HepG2 (cell line): ENCODE results near the gene HOXA1. TPM values are rescaled to one million over a fixed set of nuclear protein-coding genes. Genes with fewer than 3 reads are reported as not detected.

ENCODE experiments used
- ATAC-seq: fragments of 200-7000 bp; cut with Tn5 transposase; 3 replicates; pipeline ENCODE4 v1.9.1; 2020; ENCODE audit warnings: mild to moderate bottlenecking, moderate library complexity
- BruUV-seq: library from RNA; stranded (reverse); fragments of 400-500 nt; replicated peaks from 2 replicates; lab custom pipeline; 2021; lab: Mats Ljungman, UMichigan
- CTCF ChIA-PET: fragments of 300-600 bp; formaldehyde crosslinking; extraction: SDS; loops from one replicate; lab custom pipeline; 2021; ENCODE audit warnings: low total read pairs, inconsistent platforms, low intra/inter-chr PET ratio; lab: Yijun Ruan, JAX
- POLR2A ChIA-PET: fragments of 350-600 bp; sonication (Branson Sonifier 250); formaldehyde crosslinking; loops from one replicate; lab custom pipeline; 2020; ENCODE audit warnings: antibody characterized with exemption, inconsistent platforms; lab: Yijun Ruan, JAX
- DNase-seq: peaks from one replicate; pipeline ENCODE4 v3.0.0-alpha.2; 2015; ENCODE audit warnings: low spot score
- FAIRE-seq: peaks from 3 replicates; lab custom pipeline; 2011; peaks lifted over from hg19 to GRCh38; lab: Jason Lieb, UNC
- H2AFZ ChIP-seq: one replicate; pipeline ENCODE4 v1.6.1; 2011; ENCODE audit warnings: low read length, inconsistent platforms
- H3K27ac ChIP-seq: fragments of 300-600 bp; 3 replicates; pipeline ENCODE4 v1.8.0; 2011; ENCODE audit warnings: mixed run types, mild to moderate bottlenecking, mixed read lengths, low read length, inconsistent platforms; ENCODE audit not compliant: insufficient read depth; ENCODE audit errors: extremely low read length
- H3K27me3 ChIP-seq, 2 experiments: fragments of 200-600 bp in 1 of 2; 2 replicates in 1 of 2; 3 replicates in 1 of 2; pipeline versions ENCODE4 v1.6.0 to v1.8.0; 2011; ENCODE audit warnings: low read length in 2 of 2, mild to moderate bottlenecking in 2 of 2, moderate library complexity in 2 of 2, inconsistent platforms in 1 of 2; ENCODE audit not compliant: insufficient read depth in 2 of 2, control insufficient read depth in 1 of 2
- H3K36me3 ChIP-seq, 2 experiments: fragments of 200-600 bp in 1 of 2; replicated peaks in 1 of 2; 2 replicates in 1 of 2; 3 replicates in 1 of 2; pipeline versions ENCODE4 v1.5.1 to v1.8.0; 2011; ENCODE audit warnings: low read length in 2 of 2, inconsistent platforms in 1 of 2; ENCODE audit not compliant: insufficient read depth in 2 of 2, control insufficient read depth in 1 of 2
- H3K4me1 ChIP-seq: 2 replicates; pipeline ENCODE4 v1.5.1; 2012; ENCODE audit warnings: low read length, inconsistent platforms; ENCODE audit not compliant: insufficient read depth
- H3K4me2 ChIP-seq: 2 replicates; pipeline ENCODE4 v1.6.0; 2011; ENCODE audit warnings: low read depth, low read length, inconsistent platforms
- H3K4me3 ChIP-seq, 3 experiments: fragments of 200-600 bp in 1 of 3; sonication (generic), shearing (Covaris generic) in 1 of 3; replicated peaks in 1 of 3; 2 replicates each; pipeline ENCODE4 v1.5.1; 2011 to 2016; ENCODE audit warnings: low read length in 3 of 3, inconsistent platforms in 2 of 3, low read depth in 2 of 3, mild to moderate bottlenecking in 2 of 3, control low read depth in 1 of 3, mixed read lengths in 1 of 3; ENCODE audit not compliant: insufficient read depth in 1 of 3
- H3K79me2 ChIP-seq: one replicate; pipeline ENCODE4 v1.6.1; 2011; ENCODE audit warnings: low read length, inconsistent platforms; ENCODE audit not compliant: insufficient read depth
- H3K9ac ChIP-seq: 2 replicates; pipeline ENCODE4 v1.6.0; 2011; ENCODE audit warnings: mild to moderate bottlenecking, low read depth, low read length, inconsistent platforms; ENCODE audit not compliant: insufficient read depth
- H3K9me3 ChIP-seq: 2 replicates; pipeline ENCODE4 v1.5.1; 2012; ENCODE audit warnings: mild to moderate bottlenecking, low read length
- H4K20me1 ChIP-seq: 2 replicates; pipeline ENCODE4 v1.6.0; 2011; ENCODE audit warnings: inconsistent platforms, mild to moderate bottlenecking, low read length, moderate library complexity; ENCODE audit not compliant: insufficient read depth
- FOSL2 ChIP-seq: sonication (generic); formaldehyde crosslinking; IDR thresholded peaks from 2 replicates; pipeline ENCODE4 v1.4.0; 2020; ENCODE audit warnings: missing genetic modification reagents
- FOXC1 ChIP-seq: sonication (generic); formaldehyde crosslinking; IDR thresholded peaks from 2 replicates; pipeline ENCODE4 v1.8.0; 2022; ENCODE audit warnings: mild to moderate bottlenecking, missing genetic modification reagents, borderline replicate concordance
- IRX3 ChIP-seq: sonication (generic); formaldehyde crosslinking; IDR thresholded peaks from 2 replicates; pipeline ENCODE4 v1.8.1; 2023; ENCODE audit warnings: mild to moderate bottlenecking, low read depth, missing genetic modification reagents, borderline replicate concordance
- MAF1 ChIP-seq: sonication (generic); formaldehyde crosslinking; IDR thresholded peaks from 2 replicates; pipeline ENCODE4 v1.5.0; 2020; ENCODE audit warnings: missing genetic modification reagents, borderline replicate concordance
- NKX3-1 ChIP-seq: sonication (generic); formaldehyde crosslinking; IDR thresholded peaks from 2 replicates; pipeline ENCODE4 v1.5.0; 2020; ENCODE audit warnings: missing genetic modification reagents
- NONO ChIP-seq, 2 experiments: fragments of 450-650 bp in 1 of 2; sonication (generic) in 1 of 2; formaldehyde crosslinking in 1 of 2; IDR thresholded peaks in 1 of 2; conservative IDR thresholded peaks in 1 of 2; 2 replicates each; pipeline versions ENCODE4 v1.6.1 to v1.8.0; 2017 to 2022; ENCODE audit warnings: mild to moderate bottlenecking in 1 of 2, missing genetic modification reagents in 1 of 2, moderate library complexity in 1 of 2
- POLR2A ChIP-seq, 2 experiments: IDR thresholded peaks; 2 replicates each; pipeline ENCODE4 v1.6.1; 2011; ENCODE audit warnings: low read depth in 2 of 2, low read length in 2 of 2, mild to moderate bottlenecking in 1 of 2, moderate library complexity in 1 of 2; ENCODE audit not compliant: insufficient read depth in 1 of 2
- RXRB ChIP-seq: IDR thresholded peaks from 2 replicates; pipeline ENCODE4 v1.6.1; 2016; ENCODE audit warnings: borderline replicate concordance, missing genetic modification reagents, missing compliant biosample characterization
- SOX6 ChIP-seq, 2 experiments: fragments of 450-650 bp in 1 of 2; sonication (generic) in 1 of 2; formaldehyde crosslinking in 1 of 2; IDR thresholded peaks; 2 replicates each; pipeline versions ENCODE4 v1.4.0 to v1.6.1; 2017 to 2020; ENCODE audit warnings: antibody characterized with exemption in 1 of 2, mild to moderate bottlenecking in 1 of 2, missing genetic modification reagents in 1 of 2
- TAF1 ChIP-seq: sonication (generic); formaldehyde crosslinking; IDR thresholded peaks from 2 replicates; pipeline ENCODE4 v1.4.0; 2020; ENCODE audit warnings: missing genetic modification reagents
- THAP7 ChIP-seq: sonication (generic); formaldehyde crosslinking; IDR thresholded peaks from 2 replicates; pipeline ENCODE4 v1.8.1; 2023; ENCODE audit warnings: mild to moderate bottlenecking, missing genetic modification reagents
- UBTF ChIP-seq: sonication (generic); formaldehyde crosslinking; IDR thresholded peaks from 2 replicates; pipeline ENCODE4 v1.4.0; 2020; ENCODE audit warnings: mild to moderate bottlenecking, missing genetic modification reagents
- ZFY ChIP-seq: sonication (generic); formaldehyde crosslinking; IDR thresholded peaks from 2 replicates; pipeline ENCODE4 v1.4.0; 2020; ENCODE audit warnings: missing genetic modification reagents
- ZMAT5 ChIP-seq: sonication (generic); formaldehyde crosslinking; IDR thresholded peaks from 2 replicates; pipeline ENCODE4 v1.5.0; 2020; ENCODE audit warnings: mild to moderate bottlenecking, low read depth, missing genetic modification reagents, borderline replicate concordance
- ZSCAN25 ChIP-seq: sonication (generic); formaldehyde crosslinking; IDR thresholded peaks from 2 replicates; pipeline ENCODE4 v1.8.0; 2022; ENCODE audit warnings: mild to moderate bottlenecking, missing genetic modification reagents
- WGBS: methylation state at CpG from one replicate; pipeline ENCODE4 v1.1.6; 2017; ENCODE audit warnings: low lambda C conversion rate; 5-methylcytosine and 5-hydroxymethylcytosine counted together
- in situ Hi-C: cut with HindIII; loops from 2 replicates; pipeline ENCODE4 v1.10.0; 2017; ENCODE audit warnings: low pct_unique_long_range_greater_than_20kb; ENCODE audit not compliant: extremely low pct_ligation_motif_present
- intact Hi-C: fragments of 100-400 bp; cut with micrococcal nuclease; formaldehyde crosslinking; loops from one replicate; pipeline ENCODE4 v1.10.0; 2022; ENCODE audit not compliant: unreplicated experiment
- polyA plus RNA-seq, 8 experiments: library from polyadenylated mRNA; depleted of rRNA in 3 of 8; stranded (reverse) in 7 of 8; unstranded in 1 of 8; fragments of >200 nt; fragmentation: Illumina TruSeq in 4 of 8; extraction: Trizol in 4 of 8; gene quantifications; 2 replicates each; pipeline versions ENCODE4 v1.2.1 to v1.2.3, GENCODE V29; 2011 to 2016; ENCODE audit warnings: low read depth in 4 of 8, missing spikeins in 1 of 8, mixed read lengths in 1 of 8; ENCODE audit not compliant: insufficient read depth in 1 of 8
- total RNA-seq, 5 experiments: library from RNA; depleted of rRNA; stranded (reverse); fragments of >200 nt; fragmentation: Illumina TruSeq; extraction: Trizol; gene quantifications; 2 replicates each; pipeline ENCODE4 v1.2.3, GENCODE V29; 2016; ENCODE audit warnings: low read depth in 1 of 5

HOXA1 gene
- total and polyA plus RNA-seq, 2 of the 13 experiments (the other 11 are each of a cell fraction or from before 2014, with no cell fraction given) = 0.18 to 0.20 TPM

GRCh38 chr7:27130540-27131389, 35.0 kb upstream of the HOXA1 start, which contains the start of gene HOXA4 (continued):
- no peak for TF ChIP-seq ZMAT5 (CRISPR knock-in tag)
- TF ChIP-seq, all 625 proteins: peak for 203

GRCh38 chr7:27129729-27130539, 34.1 kb upstream of the HOXA1 start:
- 6% methylated on average over 18 of the region's 72 CpGs for WGBS
- BruUV-seq = no TSS peak
- no peaks in the 10 kb centered on the region for H4K20me1 ChIP-seq
- H3K27me3 ChIP-seq = no peaks in the 10 kb centered on the region
- H3K4me1 ChIP-seq = peaks cover 90% of the 10 kb centered on the region
- H3K9me3 ChIP-seq = no peaks in the 10 kb centered on the region
- in situ Hi-C loops (no loop called here), intact Hi-C loops (loop anchor here (1.0 to 5.0 kb wide), 2 partner anchors 8 to 163 kb away; no protein-coding TSS in a partner anchor)
- CTCF ChIA-PET = interaction anchor here (1.3 kb wide), 1 partner anchor 443 kb away, joined by 3 read pairs; no protein-coding TSS in a partner anchor
- no peaks in the 10 kb centered on the region for H3K79me2 ChIP-seq
- H3K36me3 ChIP-seq = peaks cover 0 to 3% of the 10 kb centered on the region in 2 experiments; a peak in 1 of 5 replicates
- DNase-seq (peak; percentile 35), FAIRE-seq (no peak), ATAC-seq (peak; percentile 68)
- H3K27ac ChIP-seq = peak overlapping the region; percentile 73
- H3K4me3 ChIP-seq = peak overlapping the region; percentile 62 to 88 (median 69)
- peak overlapping the region; percentile 81 for H3K9ac ChIP-seq
- H3K4me2 ChIP-seq = peak overlapping the region; percentile 75
- POLR2A ChIA-PET = interaction anchor here (0.9 to 5.0 kb wide), 10 partner anchors 9 to 441 kb away, joined by 3 to 118 read pairs (median 4); partner anchors contain the start of genes HOXA5 and SKAP2
- H2AFZ ChIP-seq = no peak overlapping the region
- peak; percentile 79 for TF ChIP-seq UBTF (CRISPR knock-in tag)
- TF ChIP-seq NKX3-1 = peak; percentile 59; the same call in 1 of the 2 replicates
- TF ChIP-seq FOXC1 (CRISPR knock-in tag) = peak; percentile 55; the same call in 1 of the 2 replicates
- no peak for TF ChIP-seq NONO (IDR thresholded peaks at IDR 0.05)
- TF ChIP-seq NONO (CRISPR knock-in tag; conservative IDR thresholded peaks at IDR 0.05) = 0 out of 2 replicates have a peak, but pooled peaks have one; percentile 33
- TF ChIP-seq TAF1 (CRISPR knock-in tag) = no peak
- TF ChIP-seq ZSCAN25 = 0 out of 2 replicates have a peak, but pooled peaks have one; percentile 1
- peak; percentile 70 for TF ChIP-seq ZFY (CRISPR knock-in tag)
- 0 out of 2 replicates have a peak, but pooled peaks have one; percentile 20 for TF ChIP-seq THAP7
- no peak for TF ChIP-seq SOX6 (IDR thresholded peaks at IDR 0.05)
- no peak for TF ChIP-seq SOX6 (CRISPR knock-in tag; IDR thresholded peaks at IDR 0.05)
- 0 out of 2 replicates have a peak, but pooled peaks have one; percentile 4 for TF ChIP-seq RXRB (CRISPR knock-in tag)
- no peak for TF ChIP-seq IRX3 (CRISPR knock-in tag)
- TF ChIP-seq MAF1 (CRISPR knock-in tag) = 0 out of 2 replicates have a peak, but pooled peaks have one; percentile 32
- peak in 1 of 2 experiments; percentile 41; a peak in 1 of 4 replicates for TF ChIP-seq POLR2A (IDR thresholded peaks at IDR 0.05; ENCODE audit: insufficient read depth in 1 of 2, low read depth in 2 of 2, low read length in 2 of 2)
- peak; percentile 30; the same call in 1 of the 2 replicates for TF ChIP-seq FOSL2 (CRISPR knock-in tag)
